HG03064 (cell line): ENCODE data around the gene TTC27.
"Not testable (repeated sequence)": the region's sequence is repeated elsewhere in the genome, so short reads cannot be mapped to it uniquely, and the experiment has no call there.

Source experiments
- ATAC-seq: cut with Tn5 transposase; IDR thresholded peaks from one replicate; pipeline ENCODE4 v1.9.1; 2021; ENCODE audit warnings: low read depth; ENCODE audit not compliant: unreplicated experiment

TTC27 gene

DNA sequence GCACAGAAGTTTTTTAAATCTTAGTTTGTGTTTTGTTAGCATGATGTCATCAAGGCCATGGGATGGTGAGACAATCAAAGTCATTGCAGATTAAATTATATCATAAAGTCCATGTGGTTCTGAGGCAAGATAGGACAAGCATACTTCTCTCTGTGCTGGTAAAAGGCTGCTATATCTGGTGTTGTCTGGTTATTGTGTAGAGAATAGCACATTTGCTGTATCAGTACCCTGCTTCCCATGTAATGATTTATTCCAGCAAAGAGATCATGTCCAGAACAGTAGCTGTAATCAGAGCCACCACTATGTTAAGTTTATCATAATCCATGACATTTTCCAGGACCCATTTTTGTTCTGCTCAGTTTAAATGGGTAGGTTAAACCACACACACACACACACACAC is 123.0 kb downstream of the TTC27 start:
- no peak for ATAC-seq

DNA sequence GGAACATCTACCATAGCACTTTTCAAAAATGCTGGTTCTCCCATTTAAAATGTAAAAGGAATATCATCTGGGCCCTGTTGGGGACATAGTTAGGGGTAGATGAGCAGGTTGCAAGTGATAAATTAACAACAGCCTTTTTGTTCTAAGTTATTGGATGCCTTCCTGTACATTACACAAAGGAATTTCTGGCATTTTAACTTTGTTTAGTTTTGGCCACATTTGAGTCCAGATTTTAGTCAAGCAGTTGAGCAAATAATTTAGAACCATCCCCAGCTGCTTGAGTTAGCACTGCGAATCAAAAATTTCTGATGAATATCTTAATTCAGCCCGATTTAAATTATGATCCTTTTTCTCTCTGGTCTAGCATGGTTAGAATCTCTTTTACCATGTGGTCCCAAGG is 124.4 kb downstream of the TTC27 start:
- ATAC-seq: no peak

DNA sequence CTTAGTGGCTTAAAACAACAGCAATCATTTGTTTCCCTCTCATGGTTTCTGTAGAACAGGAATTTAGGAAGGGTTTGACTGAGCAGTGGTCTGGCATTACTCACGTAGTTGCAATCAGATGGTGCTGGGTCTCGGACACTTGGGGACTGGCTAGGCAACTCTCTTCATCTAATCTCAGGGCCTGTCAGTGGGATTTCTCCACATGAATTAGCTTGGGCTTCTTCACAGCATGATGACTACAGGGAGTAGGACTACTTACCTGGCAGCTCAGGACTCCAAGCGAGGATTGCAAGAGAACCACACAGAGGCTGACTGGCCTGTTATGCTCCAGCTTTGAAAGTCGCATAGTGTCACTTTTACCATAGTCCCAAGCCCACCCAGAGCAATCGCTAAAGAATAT is 125.1 kb downstream of the TTC27 start:
- ATAC-seq: no peak

DNA sequence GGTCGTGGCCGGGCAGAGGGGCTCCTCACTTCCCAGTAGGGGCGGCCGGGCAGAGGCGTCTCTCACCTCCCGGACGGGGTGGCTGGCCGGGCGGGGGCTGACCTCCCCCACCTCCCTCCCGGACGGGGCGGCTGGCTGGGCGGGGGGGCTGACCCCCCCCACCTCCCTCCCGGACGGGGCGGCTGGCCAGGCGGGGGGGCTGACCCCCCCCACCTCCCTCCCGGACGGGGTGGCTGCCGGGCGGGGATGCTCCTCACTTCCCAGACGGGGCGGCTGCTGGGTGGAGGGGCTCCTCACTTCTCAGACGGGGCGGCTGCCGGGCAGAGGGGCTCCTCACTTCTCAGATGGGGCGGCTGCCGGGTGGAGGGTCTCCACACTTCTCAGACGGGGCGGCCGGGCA is 126.8 kb downstream of the TTC27 start:
- not testable (repeated sequence) for ATAC-seq

DNA sequence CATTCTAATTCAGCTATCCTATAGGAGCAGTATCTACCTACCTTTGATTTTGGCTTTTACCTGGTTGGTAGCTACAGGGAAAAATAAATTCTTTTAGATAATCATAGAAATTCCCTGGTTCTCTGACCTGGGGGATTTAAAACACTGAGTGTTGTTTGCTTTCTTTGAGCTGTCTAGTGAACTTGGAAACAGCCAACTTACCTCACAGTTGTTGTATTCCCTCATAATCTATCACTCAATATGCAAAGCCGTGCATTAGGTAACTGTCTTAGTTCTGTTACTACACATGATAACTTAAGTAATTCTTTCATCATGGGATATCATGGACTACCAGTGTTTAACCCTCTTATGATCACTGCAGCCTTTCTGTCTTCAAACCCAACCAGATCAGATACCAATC is 127.8 kb downstream of the TTC27 start:
- ATAC-seq: no peak

DNA sequence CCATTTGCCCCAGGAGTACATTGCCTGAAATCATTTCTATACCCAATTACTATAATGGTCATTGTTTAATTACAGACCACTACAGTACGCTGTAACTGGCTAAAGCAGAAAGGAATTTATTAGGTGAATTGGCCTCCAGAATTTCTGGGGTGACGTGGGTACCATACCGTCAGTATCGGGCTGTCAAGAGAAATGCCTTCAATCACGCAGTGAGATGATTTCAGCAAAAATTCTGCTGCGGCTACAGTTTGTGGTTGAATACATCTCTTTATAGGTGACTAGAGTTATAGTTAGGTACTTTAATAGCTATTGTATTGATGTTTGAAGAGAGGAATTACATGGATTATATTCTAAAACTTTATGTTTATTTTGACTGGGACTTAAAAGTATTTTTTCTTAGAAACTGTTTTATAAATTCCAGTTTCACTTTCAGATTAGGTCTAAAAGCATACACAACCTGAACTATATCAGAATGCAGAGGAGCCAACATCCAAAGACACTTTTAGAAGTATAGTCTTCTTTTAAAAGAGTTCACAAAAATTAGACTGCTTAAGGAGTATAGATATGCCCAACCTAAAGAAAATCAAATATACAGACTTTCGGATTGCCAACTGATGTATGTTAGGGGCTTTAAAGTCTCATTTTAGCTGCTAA is 128.4 kb downstream of the TTC27 start:
- no peak for ATAC-seq

DNA sequence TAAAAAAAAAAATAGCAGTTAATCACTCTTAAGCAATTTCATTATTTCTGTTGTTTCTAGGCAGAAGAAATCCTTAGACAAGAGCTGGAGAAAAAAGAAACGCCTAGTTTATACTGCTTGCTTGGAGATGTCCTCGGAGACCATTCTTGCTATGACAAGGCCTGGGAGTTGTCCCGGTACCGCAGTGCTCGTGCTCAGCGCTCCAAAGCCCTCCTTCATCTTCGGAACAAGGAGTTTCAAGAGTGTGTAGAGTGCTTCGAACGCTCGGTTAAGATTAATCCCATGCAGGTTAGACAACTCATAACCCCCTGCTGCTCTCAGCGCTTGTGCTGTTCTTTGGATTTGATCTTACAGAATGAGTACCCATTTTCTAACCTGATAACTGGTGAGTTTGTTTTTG is 130.4 kb downstream of the TTC27 start:
- ATAC-seq: no peak

DNA sequence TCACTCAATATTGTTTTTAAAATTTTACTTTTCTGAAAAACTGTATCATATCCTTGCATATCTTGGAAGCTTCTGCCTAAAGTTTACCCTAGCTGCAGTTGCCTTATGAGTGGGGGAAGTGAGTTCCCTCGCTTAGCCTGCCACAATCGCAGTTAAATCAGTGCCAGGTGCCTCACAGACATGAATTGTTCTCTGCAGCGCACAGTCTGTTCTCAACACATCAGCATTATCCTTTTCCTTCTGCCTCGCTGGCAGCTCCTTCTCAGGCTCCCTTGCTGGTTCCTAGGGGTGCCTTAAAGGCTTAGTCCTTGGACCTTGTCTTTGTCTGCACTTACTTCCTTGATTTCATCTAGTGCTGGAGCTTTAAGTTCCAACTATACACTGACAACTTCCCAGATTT is 132.8 kb downstream of the TTC27 start:
- ATAC-seq: no peak

DNA sequence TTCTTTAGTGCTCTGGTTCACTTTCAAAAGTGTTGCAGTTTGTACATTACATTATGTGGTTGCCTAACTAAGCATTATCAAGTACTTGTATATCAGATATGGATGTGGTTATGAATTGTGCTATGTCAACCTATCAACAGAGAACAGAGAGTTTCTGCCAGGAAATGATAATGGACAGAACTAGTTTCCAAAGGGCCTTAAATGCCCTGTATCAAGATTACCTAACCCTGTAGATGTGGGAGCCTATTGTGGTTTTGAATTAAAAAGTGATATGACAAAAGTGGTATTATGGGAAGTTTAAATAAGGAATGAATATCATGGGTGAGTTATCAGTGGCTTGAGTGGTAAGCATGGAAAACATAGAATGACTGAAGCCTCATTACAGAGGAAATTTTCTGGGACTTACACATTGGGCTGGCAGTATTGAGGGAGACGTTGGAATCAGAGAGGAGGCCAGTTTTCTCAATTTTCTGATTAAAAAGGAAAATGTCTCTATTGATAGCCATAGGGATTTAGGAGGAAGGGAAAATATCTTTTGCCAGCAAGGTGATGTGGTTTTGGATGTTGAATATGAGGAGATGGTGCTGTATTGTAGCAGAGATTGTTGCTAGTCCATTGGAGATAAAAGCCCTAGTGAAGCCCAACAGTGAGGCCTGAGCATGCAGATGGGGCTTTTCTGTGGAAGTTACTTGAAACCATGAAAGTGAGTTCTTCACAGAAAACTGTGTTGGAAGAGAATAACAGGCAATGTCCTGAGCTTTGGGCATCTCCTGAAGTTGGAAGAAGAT is 140.7 kb downstream of the TTC27 start:
- ATAC-seq: no peak

DNA sequence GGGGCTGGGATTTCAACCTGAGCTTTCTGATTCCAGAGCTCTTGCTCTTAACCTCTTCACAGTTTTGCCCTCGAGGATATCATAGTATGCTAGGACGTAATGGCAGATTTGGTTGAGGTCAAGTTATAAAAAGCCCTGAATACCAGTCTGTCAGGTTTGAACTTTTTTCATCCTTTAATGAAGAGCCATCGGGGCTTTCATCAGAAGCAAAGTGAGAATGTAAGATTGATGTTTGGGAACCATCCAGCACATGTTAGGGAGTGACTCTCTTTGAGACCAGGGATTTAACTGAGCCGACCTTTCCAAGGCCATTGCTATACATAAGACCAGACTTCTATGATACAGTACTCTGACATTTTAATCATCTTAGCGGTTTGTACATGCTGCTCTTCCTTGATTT is 142.5 kb downstream of the TTC27 start:
- ATAC-seq: no peak

DNA sequence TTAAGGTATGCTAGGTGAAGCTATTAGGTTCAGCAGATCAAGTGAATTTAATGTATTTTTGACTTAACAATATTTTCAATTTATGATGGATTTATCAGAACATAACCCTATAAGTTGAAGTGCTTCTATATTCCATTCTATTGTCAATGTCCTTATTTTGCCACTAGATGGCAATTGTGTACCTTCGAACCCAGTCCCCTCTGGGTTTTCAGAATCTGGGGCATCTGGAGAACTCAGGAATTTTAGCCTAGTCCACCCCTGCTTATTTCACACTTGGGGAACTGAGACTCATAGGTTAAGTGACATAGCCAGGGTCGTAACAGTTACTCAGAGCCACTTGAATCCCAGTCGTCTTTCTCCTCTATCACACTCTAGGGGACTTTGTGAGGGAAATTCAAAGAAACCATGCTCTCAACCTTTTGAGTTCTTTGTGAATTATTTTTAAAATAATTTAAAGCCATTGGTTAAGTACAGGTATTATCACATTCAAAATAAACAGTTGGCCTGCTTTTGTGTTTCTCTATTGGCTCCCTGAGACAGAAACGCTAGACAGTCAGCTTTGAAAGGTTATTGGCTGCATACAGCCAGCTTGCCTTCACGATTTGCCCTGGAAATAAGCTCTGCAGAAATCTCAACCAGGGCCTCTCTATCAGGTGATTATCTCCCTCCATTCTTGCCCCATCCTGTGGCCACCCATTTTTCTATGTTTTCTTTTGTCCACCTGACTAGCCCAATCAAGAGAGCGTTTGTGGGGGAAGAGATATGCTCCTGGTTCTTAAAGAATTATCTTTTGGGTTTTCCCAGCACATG is 145.0 kb downstream of the TTC27 start:
- ATAC-seq: no peak

DNA sequence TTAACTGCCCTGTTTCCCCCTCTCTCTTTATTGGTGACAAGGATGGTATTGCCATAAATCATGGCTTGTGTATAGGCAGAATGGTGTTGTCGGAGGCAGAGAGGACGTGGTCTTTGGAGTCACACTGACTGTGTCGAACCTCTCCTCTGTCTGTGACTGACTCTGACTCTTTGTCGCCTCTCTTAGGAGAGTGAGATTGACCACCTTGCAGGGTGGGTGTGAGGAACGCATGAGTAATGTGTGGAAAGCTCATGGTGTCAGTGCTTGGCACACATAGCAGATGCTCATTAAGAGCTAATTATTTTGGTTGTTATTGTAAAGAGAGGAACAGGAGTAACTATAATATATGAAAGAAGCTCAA is 145.6 kb downstream of the TTC27 start:
- ATAC-seq: no peak

DNA sequence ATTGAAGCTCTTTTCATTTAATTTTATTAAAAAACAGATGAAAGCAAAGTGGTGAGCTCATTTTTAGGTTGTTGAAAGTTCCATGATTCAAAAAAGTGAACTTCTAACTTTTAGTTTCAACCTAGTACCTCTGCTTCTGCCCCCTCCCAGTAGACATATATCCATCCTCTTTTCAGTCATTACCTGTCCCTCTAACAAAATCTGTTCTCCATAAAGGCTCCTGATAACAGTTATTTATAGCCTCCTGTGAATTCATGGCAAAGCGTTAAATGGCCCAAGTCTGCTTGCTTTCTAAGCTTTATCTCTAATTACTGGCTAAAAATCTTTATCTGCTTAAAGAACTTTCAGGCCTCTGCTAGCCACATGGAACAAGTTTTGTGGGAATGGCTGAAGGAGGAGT is 148.1 kb downstream of the TTC27 start:
- no peak for ATAC-seq

DNA sequence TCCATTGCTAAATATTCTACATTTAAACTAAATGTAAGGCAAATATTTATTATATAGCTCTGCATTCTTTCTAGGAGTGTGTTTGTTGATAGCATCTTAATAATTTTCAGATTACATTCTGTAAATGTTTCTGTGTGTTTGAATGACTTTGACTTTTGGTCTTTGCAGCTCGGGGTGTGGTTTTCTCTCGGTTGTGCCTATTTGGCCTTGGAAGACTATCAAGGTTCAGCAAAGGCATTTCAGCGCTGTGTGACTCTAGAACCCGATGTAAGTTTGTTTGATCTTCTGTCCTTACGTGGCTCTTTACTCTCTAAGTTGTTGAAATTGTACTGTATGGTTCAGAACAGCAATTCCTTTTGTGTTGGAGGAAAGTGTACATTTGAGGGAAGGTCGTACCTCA is 149.9 kb downstream of the TTC27 start:
- no peak for ATAC-seq

DNA sequence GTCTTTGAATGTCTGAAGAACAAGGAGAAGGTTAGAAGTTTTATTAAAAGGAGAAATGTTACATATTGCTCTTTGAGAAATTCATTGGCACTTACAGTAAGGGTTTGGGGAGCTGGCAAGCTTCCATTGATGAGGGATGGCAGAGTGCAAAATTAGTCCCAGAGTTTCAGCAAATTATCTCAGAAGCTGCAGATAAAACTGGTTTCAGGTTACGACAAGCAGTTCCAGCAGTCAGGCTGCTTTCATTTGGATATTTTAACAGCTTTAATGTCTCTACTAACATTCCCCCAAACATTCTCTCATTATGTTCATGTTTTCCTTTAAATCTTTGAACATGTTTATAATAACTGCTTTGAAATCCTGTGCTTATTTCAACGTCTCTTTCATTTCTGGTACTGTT is 153.1 kb downstream of the TTC27 start:
- ATAC-seq: no peak

DNA sequence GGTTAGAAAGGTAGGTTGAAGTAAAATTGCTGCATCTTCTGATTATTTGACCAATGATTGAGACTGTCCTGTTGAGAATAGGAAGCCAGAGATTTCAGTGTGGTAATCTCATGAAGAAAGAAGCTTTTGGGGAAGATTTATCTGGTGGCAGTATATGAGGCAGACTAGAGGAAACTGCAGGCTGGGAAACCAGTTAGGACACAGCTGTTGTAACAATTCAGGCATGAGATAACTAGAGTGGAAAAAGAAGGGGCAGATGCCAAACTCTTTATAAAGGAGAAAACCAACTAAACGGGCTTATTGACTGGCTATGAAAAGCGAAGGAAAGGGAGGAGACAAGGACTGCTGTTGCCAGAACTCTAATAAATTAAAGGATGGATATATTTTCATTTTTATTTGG is 155.6 kb downstream of the TTC27 start:
- ATAC-seq: no peak

DNA sequence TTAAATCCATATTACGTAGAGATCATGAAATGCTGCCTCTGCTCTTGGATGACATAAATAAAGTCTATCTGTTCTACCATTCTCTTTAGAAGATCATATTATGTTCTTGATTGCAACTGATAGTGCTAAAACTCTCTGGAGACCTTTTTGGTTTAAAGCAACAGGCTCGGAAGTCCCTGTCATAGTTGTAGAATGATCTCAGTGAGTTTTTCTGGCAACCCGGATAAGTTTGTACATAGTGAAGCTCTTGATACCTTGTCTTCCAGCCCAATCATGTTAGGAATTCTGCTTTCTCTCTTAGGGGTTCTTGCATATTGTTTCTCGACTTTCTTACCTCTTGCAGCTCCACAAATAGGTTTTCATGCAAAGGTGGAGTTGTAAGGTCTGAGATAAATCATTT is 156.1 kb downstream of the TTC27 start:
- ATAC-seq: no peak

DNA sequence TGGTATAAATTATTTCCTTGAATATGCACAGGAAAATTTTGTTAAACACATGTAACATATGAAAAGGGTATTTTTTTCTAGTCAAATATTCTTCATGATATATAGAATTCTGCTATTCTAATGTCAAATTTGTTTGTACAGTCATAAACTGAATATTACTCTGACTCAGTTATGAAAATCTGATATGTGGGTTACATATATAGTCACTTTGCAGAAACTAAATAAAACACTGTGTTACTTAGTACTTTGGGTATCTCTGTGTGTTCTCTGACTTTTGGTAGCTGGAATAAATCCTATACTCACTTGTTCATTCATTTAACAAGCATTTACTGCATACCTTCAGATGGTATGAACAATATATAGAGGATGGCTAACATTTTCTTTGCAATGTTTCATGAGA is 159.4 kb downstream of the TTC27 start:
- no peak for ATAC-seq

DNA sequence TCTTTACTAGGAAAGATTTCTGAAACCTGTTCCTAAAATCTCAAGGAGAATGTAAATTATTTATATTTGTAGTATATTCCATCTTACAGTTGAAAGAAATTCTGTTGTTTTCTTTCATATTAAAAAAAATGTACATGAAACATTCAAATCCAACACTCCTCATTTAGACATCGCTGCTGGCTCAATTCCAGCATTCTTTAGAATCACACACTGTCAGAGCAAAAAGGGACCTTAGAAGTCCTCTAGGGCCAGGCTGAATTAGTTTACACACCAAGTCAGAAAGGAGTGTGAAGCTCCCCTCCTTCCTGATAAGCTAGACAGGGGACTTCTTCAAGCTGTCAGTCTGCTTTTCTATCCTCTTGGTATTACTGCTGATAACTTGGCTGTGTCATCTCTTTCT is 160.3 kb downstream of the TTC27 start:
- no peak for ATAC-seq

DNA sequence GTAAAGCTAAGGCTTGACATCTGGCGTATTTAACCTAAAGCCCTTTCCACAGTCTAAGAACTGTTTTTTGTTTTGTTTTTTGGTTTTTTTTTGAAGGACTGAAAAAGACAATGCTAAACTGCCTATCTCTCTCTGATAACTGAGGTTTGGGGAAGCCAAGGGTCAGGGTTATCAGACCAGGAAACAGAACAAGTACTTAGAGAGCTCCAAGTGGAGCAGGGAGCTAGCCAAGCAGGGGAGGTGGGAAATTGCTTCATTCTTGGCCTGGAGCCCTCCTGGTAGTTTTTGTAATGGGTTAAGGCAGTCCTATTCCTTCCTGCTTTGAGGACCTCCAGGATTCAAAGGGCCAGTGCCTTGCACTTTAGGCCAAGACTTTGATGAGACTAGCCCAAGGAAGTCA is 164.6 kb downstream of the TTC27 start:
- no peak for ATAC-seq

DNA sequence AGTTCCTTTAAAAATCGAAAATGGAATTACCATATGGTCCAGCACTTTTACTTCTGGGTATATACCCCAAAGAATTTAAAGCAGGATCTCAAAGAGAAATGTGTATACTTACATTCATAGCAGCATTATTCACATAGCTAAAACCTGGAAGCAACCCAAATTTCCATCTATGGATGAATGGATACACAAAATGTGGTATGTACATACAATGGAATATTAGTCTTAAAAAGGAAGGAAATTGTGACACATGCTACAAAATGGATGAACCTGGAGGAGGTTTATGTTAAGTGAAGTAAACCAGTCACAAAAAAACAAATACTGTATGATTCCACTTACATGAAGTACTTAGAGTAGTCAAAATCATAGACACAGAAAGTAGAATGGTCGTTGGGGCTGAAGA is 171.0 kb downstream of the TTC27 start:
- ATAC-seq: no peak

DNA sequence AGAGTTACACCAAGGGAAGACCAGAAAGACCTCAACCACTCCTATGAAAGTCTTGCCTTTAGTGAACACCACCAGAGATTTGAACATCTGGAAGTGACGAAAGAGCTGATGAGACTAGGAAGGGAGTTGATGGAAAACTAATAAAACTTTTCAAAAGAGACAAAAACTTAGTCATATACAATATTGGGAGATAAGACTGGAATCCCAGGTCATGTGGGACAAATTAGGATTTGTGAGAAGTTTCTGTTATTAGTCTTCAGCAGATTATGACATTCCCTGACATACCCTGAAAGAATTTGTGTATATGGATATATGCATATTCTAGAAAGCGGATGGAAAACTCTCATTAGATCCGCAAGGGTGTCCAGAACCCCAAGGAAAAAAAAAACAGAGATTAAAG is 173.9 kb downstream of the TTC27 start:
- ATAC-seq: no peak
